K562 (cell line): ENCODE data around the gene OBSCN. TPM values are rescaled to one million over a fixed set of nuclear protein-coding genes. Genes with fewer than 3 reads are reported as not detected.

Experiments used
- BRCA1 ChIP-seq, 2 experiments: fragments of 450-650 bp in 1 of 2; sonication (generic) in 1 of 2; formaldehyde crosslinking in 1 of 2; IDR thresholded peaks; 2 replicates each; pipeline versions ENCODE4 v1.5.0 to v1.6.1; 2017 to 2020; ENCODE audit warnings: mild to moderate bottlenecking in 1 of 2, missing genetic modification reagents in 1 of 2
- ELF4 ChIP-seq: fragments of 450-650 bp; formaldehyde crosslinking; IDR thresholded peaks from 2 replicates; pipeline ENCODE4 v1.4.0; 2022; ENCODE audit warnings: missing genetic modification characterization
- ETV5 ChIP-seq: sonication (generic); formaldehyde crosslinking; IDR thresholded peaks from 2 replicates; pipeline ENCODE4 v1.4.0; 2020; ENCODE audit warnings: low read depth, mild to moderate bottlenecking, missing genetic modification reagents
- FOSL1 ChIP-seq: fragments of 200-800 bp; sonication (Bioruptor generic); conservative IDR thresholded peaks from 2 replicates; pipeline ENCODE4 v1.6.1; 2016; ENCODE audit warnings: missing genetic modification characterization, missing compliant biosample characterization
- HDAC1 ChIP-seq, 2 experiments: fragments of 450-650 bp; IDR thresholded peaks; 2 replicates each; pipeline ENCODE4 v1.6.1; 2016 to 2017; ENCODE audit warnings: inconsistent platforms in 1 of 2, mild to moderate bottlenecking in 1 of 2, moderate library complexity in 1 of 2
- KAT8 ChIP-seq: fragments of 450-650 bp; IDR thresholded peaks from 2 replicates; pipeline ENCODE4 v1.6.1; 2016; ENCODE audit warnings: low read depth, mild to moderate bottlenecking
- MCM3 ChIP-seq: fragments of 450-650 bp; IDR thresholded peaks from 2 replicates; pipeline ENCODE4 v1.6.1; 2016
- NCOA2 ChIP-seq, 2 experiments: fragments of 450-650 bp; IDR thresholded peaks; 2 replicates each; pipeline ENCODE4 v1.6.1; 2018; ENCODE audit warnings: mild to moderate bottlenecking in 2 of 2, moderate library complexity in 1 of 2; ENCODE audit not compliant: partially characterized antibody in 2 of 2
- NFYB ChIP-seq: IDR thresholded peaks from 2 replicates; pipeline ENCODE4 v1.6.1; 2011; ENCODE audit warnings: mild to moderate bottlenecking, moderate library complexity; ENCODE audit not compliant: insufficient read length; ENCODE audit errors: extremely low read depth
- NR2C1 ChIP-seq, 2 experiments: fragments of 450-650 bp; IDR thresholded peaks; 2 replicates each; pipeline ENCODE4 v1.6.1; 2017; ENCODE audit warnings: mild to moderate bottlenecking in 2 of 2, antibody characterized with exemption in 1 of 2, inconsistent platforms in 1 of 2, missing compliant biosample characterization in 1 of 2, missing genetic modification characterization in 1 of 2
- PHB2 ChIP-seq: fragments of 450-650 bp; IDR thresholded peaks from 2 replicates; pipeline ENCODE4 v1.6.1; 2017; ENCODE audit warnings: low read depth
- SIRT6 ChIP-seq: IDR thresholded peaks from one replicate; pipeline ENCODE4 v1.6.1; 2012; ENCODE audit warnings: low read depth, mild to moderate bottlenecking, control low read depth, inconsistent platforms, low read length, moderate library complexity
- SMAD2 ChIP-seq: fragments of 150-350 bp; IDR thresholded peaks from 2 replicates; pipeline ENCODE4 v1.6.1; 2014; ENCODE audit warnings: low read depth, mild to moderate bottlenecking, low read length
- ZBTB26 ChIP-seq: fragments of 450-650 bp; formaldehyde crosslinking; IDR thresholded peaks from 2 replicates; pipeline ENCODE4 v1.4.0; 2022; ENCODE audit warnings: missing genetic modification characterization
- ZMIZ1 ChIP-seq, 2 experiments: fragments of 150-350 bp in 1 of 2; IDR thresholded peaks; 2 replicates each; pipeline ENCODE4 v1.6.1; 2012 to 2016; ENCODE audit warnings: low read depth in 2 of 2, low read length in 2 of 2, mild to moderate bottlenecking in 1 of 2, moderate library complexity in 1 of 2
- ZNF311 ChIP-seq: fragments of 250-450 bp; sonication (Bioruptor Pico); IDR thresholded peaks from 2 replicates; pipeline ENCODE4 v1.4.0; 2020; ENCODE audit warnings: mild to moderate bottlenecking, moderate library complexity
- ZNF324 ChIP-seq: fragments of 250-450 bp; sonication (Bioruptor Pico); IDR thresholded peaks from 2 replicates; pipeline ENCODE4 v1.4.0; 2020; ENCODE audit warnings: mild to moderate bottlenecking
- ZSCAN29 ChIP-seq: fragments of 450-650 bp; IDR thresholded peaks from 2 replicates; pipeline ENCODE4 v1.6.1; 2017
- ZZZ3 ChIP-seq: fragments of 450-650 bp; IDR thresholded peaks from 2 replicates; pipeline ENCODE4 v1.6.1; 2016; ENCODE audit warnings: antibody characterized with exemption, mild to moderate bottlenecking, moderate library complexity
- polyA plus RNA-seq, 8 experiments: library from polyadenylated mRNA; depleted of rRNA in 4 of 8; stranded (reverse) in 5 of 8; unstranded in 3 of 8; fragments of >200 nt; fragmentation: Nextera tagmentation in 2 of 8; fragmentation: Illumina TruSeq in 1 of 8; extraction: Ambion mirVana in 2 of 8; extraction: Trizol in 1 of 8; gene quantifications; 2 replicates each; pipeline versions ENCODE4 v1.2.1 to v1.2.3, GENCODE V29; 2011 to 2014; ENCODE audit warnings: inconsistent platforms in 1 of 8, missing spikeins in 1 of 8
- total RNA-seq, 7 experiments: library from RNA; depleted of rRNA in 6 of 7; stranded (reverse); fragments of >200 nt in 6 of 7; fragmentation: Illumina TruSeq in 2 of 7; extraction: Trizol in 2 of 7; gene quantifications; 2 replicates each; pipeline versions ENCODE4 v1.2.1 to v1.2.3, GENCODE V29; 2011 to 2021; ENCODE audit warnings: low replicate concordance in 1 of 7
- TF ChIP-seq, protein P1 (sequence below): fragments of 250-450 bp; sonication (Bioruptor Pico); IDR thresholded peaks from 2 replicates; pipeline ENCODE4 v1.4.0; 2020; ENCODE audit warnings: mild to moderate bottlenecking, moderate library complexity
- TF ChIP-seq, protein P2 (sequence below): conservative IDR thresholded peaks from 2 replicates; pipeline ENCODE4 v1.6.1; 2011; ENCODE audit warnings: low read depth, mild to moderate bottlenecking, low read length; ENCODE audit not compliant: control insufficient read depth

Gene OBSCN
- total and polyA plus RNA-seq, 9 of the 15 experiments (the other 6 are each of a cell fraction or from before 2014, with no cell fraction given) = 0.18 to 19.7 (median 3.6) TPM

GRCh38 chr1:228369608-228370438 is 162.0 kb downstream of the OBSCN start (continued):
- TF ChIP-seq SMAD2 = no peak
- 0 out of 2 replicates have a peak, but pooled peaks have one; percentile 10 for TF ChIP-seq ZNF311 (CRISPR knock-in tag)
- TF ChIP-seq PHB2 = no peak
- 0 out of 2 replicates have a peak, but pooled peaks have one; percentile 42 for TF ChIP-seq ETV5 (CRISPR knock-in tag)
- no peak for TF ChIP-seq NFYB
- no peak for TF ChIP-seq ZBTB26
- TF ChIP-seq MCM3 = no peak
- TF ChIP-seq ZNF324 (CRISPR knock-in tag) = no peak
- TF ChIP-seq FOSL1 (tag) = no peak
- TF ChIP-seq, protein P1, sequence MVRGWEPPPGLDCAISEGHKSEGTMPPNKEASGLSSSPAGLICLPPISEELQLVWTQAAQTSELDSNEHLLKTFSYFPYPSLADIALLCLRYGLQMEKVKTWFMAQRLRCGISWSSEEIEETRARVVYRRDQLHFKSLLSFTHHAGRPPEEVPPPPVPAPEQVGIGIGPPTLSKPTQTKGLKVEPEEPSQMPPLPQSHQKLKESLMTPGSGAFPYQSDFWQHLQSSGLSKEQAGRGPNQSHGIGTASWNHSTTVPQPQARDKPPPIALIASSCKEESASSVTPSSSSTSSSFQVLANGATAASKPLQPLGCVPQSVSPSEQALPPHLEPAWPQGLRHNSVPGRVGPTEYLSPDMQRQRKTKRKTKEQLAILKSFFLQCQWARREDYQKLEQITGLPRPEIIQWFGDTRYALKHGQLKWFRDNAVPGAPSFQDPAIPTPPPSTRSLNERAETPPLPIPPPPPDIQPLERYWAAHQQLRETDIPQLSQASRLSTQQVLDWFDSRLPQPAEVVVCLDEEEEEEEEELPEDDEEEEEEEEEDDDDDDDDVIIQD (CRISPR knock-in tag) = 0 out of 2 replicates have a peak, but pooled peaks have one; percentile 73
- TF ChIP-seq ELF4 (CRISPR knock-in tag) = no peak
- no peak for TF ChIP-seq HDAC1 (IDR thresholded peaks at IDR 0.05)
- TF ChIP-seq, protein P2, sequence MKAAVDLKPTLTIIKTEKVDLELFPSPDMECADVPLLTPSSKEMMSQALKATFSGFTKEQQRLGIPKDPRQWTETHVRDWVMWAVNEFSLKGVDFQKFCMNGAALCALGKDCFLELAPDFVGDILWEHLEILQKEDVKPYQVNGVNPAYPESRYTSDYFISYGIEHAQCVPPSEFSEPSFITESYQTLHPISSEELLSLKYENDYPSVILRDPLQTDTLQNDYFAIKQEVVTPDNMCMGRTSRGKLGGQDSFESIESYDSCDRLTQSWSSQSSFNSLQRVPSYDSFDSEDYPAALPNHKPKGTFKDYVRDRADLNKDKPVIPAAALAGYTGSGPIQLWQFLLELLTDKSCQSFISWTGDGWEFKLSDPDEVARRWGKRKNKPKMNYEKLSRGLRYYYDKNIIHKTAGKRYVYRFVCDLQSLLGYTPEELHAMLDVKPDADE = no peak
- TF ChIP-seq BRCA1 (IDR thresholded peaks at IDR 0.05) = no peak
- TF ChIP-seq BRCA1 (CRISPR knock-in tag; IDR thresholded peaks at IDR 0.05) = no peak
- no peak for TF ChIP-seq SIRT6
- no peak for TF ChIP-seq NCOA2 (IDR thresholded peaks at IDR 0.05; ENCODE audit: partially characterized antibody in 2 of 2)
- no peak for TF ChIP-seq ZSCAN29
- no peak for TF ChIP-seq ZMIZ1 (IDR thresholded peaks at IDR 0.05; ENCODE audit: low read depth in 2 of 2, low read length in 2 of 2)
- TF ChIP-seq NR2C1 (IDR thresholded peaks at IDR 0.05) = no peak
- TF ChIP-seq NR2C1 (tag; IDR thresholded peaks at IDR 0.05) = no peak
- no peak for TF ChIP-seq ZZZ3
- TF ChIP-seq KAT8 = no peak
